ENCODE measurements around the gene PRDM7.
"Not testable (repeated sequence)": the region's sequence is repeated elsewhere in the genome, so short reads cannot be mapped to it uniquely, and the experiment has no call there.

The PRDM7 gene

GRCh38 chr16:90092781-90093180, 15.7 kb upstream of the PRDM7 start:
- H3K4me3 ChIP-seq (ENCODE audit: low read depth, low read length); DNase-seq (ENCODE audit: low read depth): not testable (repeated sequence)

GRCh38 chr16:90084215-90084950, 7.3 kb upstream of the PRDM7 start:
- TF ChIP-seq CTCF (conservative IDR thresholded peaks at IDR 0.05; ENCODE audit: low read depth, low read length) = no peak
- H3K4me3 ChIP-seq (ENCODE audit: low read depth, low read length) = no peak overlapping the region
- DNase-seq (ENCODE audit: low read depth) = no peak

GRCh38 chr16:90083139-90083538, 6.0 kb upstream of the PRDM7 start:
- TF ChIP-seq CTCF (conservative IDR thresholded peaks at IDR 0.05; ENCODE audit: low read depth, low read length) = no peak
- no peak overlapping the region for H3K4me3 ChIP-seq (ENCODE audit: low read depth, low read length)
- DNase-seq (ENCODE audit: low read depth) = no peak

- TF ChIP-seq CTCF (conservative IDR thresholded peaks at IDR 0.05; ENCODE audit: low read depth, low read length) = no peak
- DNase-seq (ENCODE audit: low read depth) = no peak
These were observed 4.5 kb upstream of the PRDM7 start for GRCh38 chr16:90081606-90081970.

GRCh38 chr16:90078579-90078895, 1.4 kb upstream of the PRDM7 start:
- no peak for TF ChIP-seq CTCF (conservative IDR thresholded peaks at IDR 0.05; ENCODE audit: low read depth, low read length)
- no peak for DNase-seq (ENCODE audit: low read depth)
- H3K4me3 ChIP-seq (ENCODE audit: low read depth, low read length) = no peak overlapping the region

More at GRCh38 chr16:90081606-90081970, 4.5 kb upstream of the PRDM7 start:
- no peak overlapping the region for H3K4me3 ChIP-seq (ENCODE audit: low read depth, low read length)

- H3K4me3 ChIP-seq (ENCODE audit: low read depth, low read length) = peak overlapping the region; percentile 53
- DNase-seq (ENCODE audit: low read depth) = peak; percentile 74
- peak; percentile 21 for TF ChIP-seq CTCF (conservative IDR thresholded peaks at IDR 0.05; ENCODE audit: low read depth, low read length)
These were observed 837 bp upstream of the PRDM7 start for GRCh38 chr16:90077757-90078578.

- DNase-seq (ENCODE audit: low read depth) = peak; percentile 39
- TF ChIP-seq CTCF (conservative IDR thresholded peaks at IDR 0.05; ENCODE audit: low read depth, low read length) = no peak
- H3K4me3 ChIP-seq (ENCODE audit: low read depth, low read length) = no peak overlapping the region
These were observed 4.6 kb downstream of the PRDM7 start for GRCh38 chr16:90072442-90073105.

Data from choroid plexus epithelial cell (primary cell).